NK-92 (cell line): ENCODE results near the gene RAPGEF5.

Experiments used
- DNase-seq: peaks from one replicate; lab custom pipeline; 2025; ENCODE audit not compliant: unreplicated experiment; lab: John Stamatoyannopoulos, UW

The RAPGEF5 gene

GRCh38 chr7:22129166-22129565 lies 227.8 kb downstream of the RAPGEF5 start:
- DNase-seq, result no peak

DNA sequence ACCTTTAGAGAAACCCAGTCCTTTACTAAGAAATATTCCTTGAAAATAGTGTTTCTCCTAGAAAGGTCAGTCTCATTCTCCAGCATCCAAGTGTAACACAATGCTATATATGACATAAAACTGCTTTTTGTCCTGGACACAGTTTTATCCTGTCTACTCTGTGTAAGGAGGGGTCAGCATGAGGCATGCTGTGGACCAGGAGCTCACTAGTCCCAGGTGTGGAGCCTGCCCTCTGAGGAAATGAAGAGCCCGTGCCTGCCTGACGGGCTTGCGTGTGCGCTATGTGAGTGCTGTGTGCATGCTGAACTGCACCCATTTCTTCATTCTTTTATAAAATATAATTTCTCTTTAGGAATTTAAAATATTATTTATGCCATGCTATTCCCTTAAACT lies 228.4 kb downstream of the RAPGEF5 start:
- no peak for DNase-seq

DNA sequence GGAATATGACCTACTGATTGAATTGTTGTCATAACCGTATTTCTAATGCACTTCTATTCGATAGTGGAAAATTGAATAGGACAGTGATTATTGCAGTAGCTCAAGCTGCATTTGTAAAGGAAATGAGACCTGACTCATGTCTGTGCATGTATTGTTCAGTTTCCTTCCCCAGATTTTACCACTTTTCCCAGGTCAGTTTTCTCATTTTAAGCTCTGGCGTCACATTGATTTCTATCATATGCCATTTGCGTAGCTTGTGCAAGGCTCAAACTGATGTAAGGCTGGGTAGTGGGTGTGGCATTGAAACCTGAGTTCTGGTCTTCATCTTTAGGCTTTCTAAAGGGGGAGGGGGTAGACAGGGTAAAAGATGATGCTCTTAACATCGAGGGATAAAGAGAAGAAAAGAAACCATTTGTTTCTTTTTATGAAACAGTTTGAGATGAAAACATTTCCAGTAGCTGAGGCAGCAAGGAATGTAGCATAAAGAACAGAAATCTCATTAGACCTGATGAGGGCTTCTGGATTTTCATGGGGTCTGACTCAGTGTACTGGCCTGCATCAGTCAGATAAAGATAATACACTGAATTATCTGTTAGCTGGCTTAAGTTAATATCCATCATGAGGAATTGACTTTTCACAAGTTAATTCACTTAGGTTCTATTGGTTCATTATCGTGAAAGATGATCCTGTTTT lies 229.0 kb downstream of the RAPGEF5 start:
- no peak for DNase-seq

GRCh38 chr7:22125436-22125835 lies 231.5 kb downstream of the RAPGEF5 start:
- no peak for DNase-seq

GRCh38 chr7:22124941-22125340 lies 232.0 kb downstream of the RAPGEF5 start:
- DNase-seq, result no peak

DNA sequence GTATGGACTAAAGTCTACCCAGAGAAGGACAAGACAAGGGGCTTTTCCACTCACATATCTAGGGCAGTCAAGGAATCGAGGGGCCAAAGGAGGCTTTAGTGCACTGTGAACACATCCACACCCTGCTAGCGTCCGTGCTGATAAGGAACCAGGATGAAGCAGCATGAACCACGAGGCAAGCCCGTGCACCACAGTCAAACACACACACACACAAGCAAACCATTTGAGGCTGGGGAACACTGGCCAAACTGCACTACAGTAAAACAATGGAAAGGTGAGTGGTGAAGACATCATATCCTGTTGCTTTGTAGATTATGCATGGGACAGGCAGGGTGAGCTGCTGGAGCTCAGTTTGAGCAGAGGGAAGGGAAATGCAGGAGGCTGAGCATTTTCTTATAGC lies 233.8 kb downstream of the RAPGEF5 start:
- DNase-seq, result no peak

DNA sequence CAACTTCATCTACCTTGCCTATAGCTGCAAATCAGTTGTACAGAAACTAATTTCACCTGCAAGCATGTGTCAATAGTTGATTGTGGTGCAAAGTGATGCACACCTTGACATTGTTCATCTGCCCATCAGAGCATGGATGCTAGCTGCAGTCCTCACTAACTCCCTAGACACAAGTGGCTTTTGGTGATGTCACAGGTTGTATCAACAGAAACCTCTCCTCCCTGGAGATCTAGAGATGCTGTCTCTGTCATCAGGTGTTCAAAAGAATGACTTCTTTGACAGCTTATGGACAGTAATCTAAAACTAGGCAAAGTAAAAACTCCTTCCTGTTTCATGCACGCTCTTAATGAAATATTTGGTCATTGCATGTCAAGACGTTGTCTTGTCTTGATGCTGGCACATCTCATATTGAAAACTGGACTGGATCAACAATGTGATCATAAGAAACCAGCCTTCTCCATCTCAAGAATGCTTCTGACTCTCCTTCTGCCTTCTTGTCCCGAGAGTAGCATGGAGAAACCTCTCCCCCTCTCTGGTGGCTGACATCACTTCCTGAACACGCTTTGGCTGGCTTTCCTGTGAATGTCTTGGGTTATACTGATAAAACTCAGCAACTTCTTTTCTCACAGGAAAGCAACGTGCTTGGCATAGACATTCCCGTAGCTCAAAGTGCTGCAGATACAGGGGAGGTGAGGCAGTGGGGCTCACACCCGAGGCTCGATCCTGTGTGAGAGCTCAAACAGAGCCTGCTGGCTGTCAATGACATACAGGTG lies 235.1 kb downstream of the RAPGEF5 start:
- no peak for DNase-seq

GRCh38 chr7:22120391-22121053 lies 236.4 kb downstream of the RAPGEF5 start:
- DNase-seq, result no peak

DNA sequence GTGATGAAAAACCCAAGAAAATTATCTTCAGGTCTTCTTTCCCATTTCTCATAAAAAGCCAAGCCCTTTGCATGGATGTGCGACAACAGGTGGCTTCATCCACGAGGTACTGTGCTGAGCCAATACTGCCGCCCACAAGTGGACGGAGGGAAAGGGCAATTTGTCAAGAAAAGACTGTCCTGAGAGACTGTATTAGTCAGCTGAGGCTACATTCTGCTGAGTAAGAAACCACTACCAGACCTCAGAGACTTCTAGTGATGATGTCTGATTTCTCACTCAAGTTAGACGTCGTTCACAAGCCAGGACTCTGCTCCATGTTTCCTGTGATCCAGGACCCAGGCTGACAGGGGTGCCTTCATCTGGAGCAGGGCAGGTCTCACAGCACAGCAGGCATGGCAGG lies 239.7 kb downstream of the RAPGEF5 start:
- DNase-seq, result no peak

DNA sequence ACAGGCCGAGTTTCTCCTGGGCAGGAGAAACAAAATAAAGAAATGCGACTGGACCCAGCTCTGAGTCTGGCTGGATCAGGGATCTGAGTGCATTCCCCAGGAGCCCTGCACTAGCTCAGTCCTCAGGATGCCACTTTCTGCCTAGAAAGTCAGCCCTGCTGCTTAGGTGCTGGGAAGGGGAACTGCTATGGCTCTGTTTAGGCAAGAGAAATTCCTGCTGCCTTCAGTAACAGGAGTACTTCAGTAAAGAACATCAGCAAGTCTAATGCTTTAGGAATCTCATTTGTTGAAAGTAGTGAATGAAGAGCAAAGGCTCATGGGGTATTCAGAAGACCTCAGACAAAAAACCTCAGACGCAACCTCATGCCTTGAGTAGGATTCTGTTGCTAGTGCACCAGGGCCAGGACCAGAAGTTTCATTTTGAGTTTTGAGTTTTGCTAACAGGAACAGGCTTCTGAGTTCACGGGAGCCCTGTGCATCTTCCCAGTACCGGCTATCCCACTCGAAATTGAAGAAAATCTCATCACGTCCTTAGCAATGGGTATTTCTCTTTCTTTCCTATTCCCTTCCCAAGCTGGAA lies 240.4 kb downstream of the RAPGEF5 start:
- no peak for DNase-seq

DNA sequence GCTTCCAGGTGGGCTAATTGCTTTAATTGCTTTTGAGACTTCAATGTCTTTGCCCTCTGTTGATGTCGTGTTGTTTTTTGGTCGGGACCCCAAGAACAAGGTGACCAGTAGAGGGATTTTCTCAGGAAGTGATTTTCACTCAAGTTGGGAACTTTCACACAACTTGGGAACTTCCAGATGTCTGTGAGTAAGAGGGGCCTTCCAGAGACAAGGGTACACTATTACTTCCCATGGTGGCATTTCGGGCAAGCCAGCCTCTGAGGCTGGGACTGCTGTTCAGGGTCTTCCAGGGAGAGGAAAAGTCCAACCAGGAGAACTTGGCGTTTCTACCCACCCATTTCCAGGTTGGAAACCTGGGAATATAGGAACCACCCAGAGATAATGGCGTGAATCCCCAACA lies 241.3 kb downstream of the RAPGEF5 start:
- no peak for DNase-seq

- no peak for DNase-seq
These were observed 242.4 kb downstream of the RAPGEF5 start for GRCh38 chr7:22114440-22114981.

DNA sequence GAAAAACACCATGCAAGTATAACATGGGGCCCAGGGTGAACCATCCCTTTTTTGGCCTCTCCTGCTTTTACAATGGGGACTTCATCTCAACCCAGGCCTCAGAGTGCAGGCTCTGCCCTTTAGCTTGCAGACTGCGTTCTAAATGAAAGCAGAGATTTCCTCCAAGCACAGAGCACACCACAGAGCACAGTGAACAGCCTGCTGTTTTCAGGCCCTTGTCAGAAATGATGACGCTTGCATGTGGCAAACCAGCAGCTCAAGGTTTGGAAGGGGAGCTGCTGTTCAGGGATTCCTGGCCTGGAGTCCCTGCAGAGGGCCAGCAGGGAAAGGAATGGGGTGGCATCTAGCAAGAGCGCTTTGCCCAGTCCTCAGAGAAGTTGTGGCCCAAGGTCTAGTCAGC lies 243.9 kb downstream of the RAPGEF5 start:
- no peak for DNase-seq

DNA sequence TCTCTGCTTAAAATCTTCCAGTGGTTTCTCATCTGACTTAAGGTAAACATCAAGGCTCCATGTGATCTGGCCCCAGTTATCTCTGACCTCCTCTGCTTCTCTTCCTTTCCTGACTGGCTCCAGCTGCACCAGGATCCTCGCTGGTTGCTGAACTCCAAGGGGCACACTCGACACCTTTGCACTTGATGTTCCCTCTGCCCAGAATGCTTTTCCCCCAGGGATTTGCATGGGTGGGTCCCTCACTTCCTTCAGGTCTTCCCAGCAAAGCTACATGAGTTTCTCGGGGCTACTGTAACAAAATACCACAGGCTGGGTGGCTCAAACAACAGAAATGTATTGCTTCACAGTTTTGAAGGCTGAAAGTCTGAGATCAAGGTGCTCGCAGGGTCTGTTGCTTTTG lies 245.3 kb downstream of the RAPGEF5 start:
- DNase-seq, result no peak

DNA sequence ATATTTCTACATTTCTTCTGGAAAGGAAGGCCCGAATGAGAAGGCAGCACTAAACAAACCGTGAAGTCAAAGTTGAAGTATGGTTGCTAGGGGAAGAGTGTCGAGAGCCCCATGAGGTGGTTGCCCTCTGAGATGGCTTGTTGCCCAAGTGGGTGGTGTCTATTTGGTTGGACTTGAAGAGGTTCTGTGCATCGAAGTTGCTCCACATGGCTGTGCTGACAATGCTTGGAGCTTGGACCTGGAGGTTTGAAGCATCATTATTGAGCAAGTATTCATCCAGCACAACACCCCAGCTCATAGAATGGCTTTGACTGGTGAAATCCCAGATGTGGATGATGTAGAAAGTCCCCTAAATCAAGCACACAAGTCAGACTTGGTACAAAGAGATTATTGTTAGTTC lies 246.1 kb downstream of the RAPGEF5 start:
- no peak for DNase-seq

DNA sequence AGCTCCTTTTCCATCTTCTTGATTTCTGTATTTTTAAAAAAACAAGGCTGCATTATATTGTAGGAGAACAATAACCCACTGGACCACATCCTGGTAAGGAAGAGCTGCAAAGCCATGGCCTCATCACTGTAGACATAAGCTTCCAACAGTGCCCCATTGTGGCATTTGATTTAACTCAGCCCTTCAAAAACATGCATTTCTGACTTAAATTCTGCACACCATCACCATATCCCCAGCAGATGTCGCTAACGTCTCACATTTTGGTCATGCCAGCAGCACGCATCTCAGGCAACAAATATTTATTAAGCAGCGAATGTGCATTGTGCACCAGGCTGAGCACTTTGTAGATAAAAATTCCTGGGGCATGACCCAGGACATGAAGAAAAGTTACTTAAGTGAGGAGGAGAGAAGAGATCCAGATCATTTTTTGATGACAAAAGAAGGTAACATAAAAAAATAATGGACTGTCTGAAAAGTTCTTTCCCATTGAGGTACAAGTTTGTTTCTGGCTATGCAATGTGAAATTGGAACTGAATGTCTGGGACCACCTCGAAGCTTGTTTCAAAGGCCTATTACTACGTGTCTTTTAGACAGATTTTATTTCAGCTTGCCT lies 246.6 kb downstream of the RAPGEF5 start:
- DNase-seq, result no peak

DNA sequence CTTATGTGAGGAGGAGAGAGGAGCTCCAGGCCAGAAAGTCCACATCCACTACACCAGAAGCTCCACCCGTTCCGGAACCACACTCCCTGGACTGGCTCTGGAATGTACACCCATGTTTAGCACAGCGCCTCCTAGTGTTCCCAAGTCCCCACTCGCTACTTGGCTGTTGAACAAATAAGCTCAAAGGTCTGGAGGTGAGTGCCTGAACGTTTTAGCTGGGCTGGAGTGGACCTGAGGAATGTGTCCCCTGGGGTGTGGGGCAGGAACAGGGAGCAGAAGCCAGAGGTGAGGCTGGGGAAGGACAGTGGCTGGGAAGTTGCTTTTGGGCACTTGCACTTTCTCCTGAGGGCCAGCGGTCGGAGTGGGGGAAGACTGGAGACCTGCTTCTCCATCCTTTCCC lies 247.2 kb downstream of the RAPGEF5 start:
- DNase-seq, result no peak

DNA sequence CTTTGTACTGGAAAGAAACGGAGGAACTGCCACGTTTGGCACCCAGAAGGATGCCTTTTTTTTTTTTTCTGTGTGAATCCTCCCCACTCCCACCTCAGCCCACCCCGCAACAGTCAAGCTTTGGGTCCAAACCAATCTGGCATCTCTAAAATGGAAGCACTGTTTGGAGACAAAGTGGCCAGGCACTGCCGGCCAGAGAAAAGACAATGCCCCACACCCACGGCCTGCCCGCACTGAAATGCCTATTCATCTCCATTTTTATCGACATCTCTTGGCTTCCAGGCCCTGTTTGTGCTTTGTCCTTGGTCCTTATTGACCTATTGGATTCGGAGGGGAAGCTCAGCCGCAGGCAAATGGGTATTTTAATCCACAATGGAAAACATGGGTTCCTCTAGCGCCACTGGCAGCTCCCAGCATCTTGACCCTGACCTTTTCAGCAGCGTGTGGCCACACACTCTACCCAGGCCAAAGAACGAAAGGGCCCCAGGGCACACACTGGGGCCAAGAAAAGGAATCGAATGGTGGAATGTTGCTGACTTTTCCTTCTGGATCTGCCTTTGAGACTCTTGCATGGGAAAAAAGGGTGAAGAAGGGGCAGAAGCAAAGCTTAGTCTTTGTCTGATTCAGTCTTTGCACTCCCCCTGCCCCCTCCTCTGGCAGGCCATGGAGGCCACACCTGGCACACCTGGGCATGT lies 248.7 kb downstream of the RAPGEF5 start:
- no peak for DNase-seq

DNA sequence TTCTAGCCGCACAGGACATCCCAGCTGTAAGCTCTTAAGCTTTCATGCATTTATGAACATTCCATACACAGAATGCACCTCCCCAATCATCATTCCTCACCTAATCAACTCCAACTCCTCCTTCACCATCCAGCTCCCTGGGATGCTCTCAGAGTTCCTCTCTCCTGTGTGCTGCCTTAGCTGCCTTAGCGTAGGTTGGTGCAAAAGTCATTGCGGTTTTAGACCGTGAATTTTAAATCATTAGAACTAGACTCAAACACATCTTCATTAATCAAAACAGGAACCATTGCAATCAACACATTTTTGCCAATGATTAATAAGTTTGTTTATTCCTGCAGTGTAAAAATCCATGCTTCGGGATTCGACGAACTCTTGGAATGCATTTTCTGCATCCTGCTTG lies 251.4 kb downstream of the RAPGEF5 start:
- DNase-seq, result no peak
